HG03045 (cell line): ENCODE measurements around the gene CLCF1.

Source experiments
- ATAC-seq: cut with Tn5 transposase; IDR thresholded peaks from one replicate; pipeline ENCODE4 v1.9.1; 2021; ENCODE audit warnings: mild to moderate bottlenecking, moderate library complexity; ENCODE audit not compliant: unreplicated experiment

The CLCF1 gene

GRCh38 chr11:67372993-67373647 lies at the start of gene CLCF1:
Gene CLCF1, minus strand, starts transcription at chr11:67373598. Its CDS starts 59 bp downstream, at chr11:67373539.
- no peak for ATAC-seq

GRCh38 chr11:67422891-67423290 lies 49.5 kb upstream of the CLCF1 start:
- ATAC-seq: no peak

DNA sequence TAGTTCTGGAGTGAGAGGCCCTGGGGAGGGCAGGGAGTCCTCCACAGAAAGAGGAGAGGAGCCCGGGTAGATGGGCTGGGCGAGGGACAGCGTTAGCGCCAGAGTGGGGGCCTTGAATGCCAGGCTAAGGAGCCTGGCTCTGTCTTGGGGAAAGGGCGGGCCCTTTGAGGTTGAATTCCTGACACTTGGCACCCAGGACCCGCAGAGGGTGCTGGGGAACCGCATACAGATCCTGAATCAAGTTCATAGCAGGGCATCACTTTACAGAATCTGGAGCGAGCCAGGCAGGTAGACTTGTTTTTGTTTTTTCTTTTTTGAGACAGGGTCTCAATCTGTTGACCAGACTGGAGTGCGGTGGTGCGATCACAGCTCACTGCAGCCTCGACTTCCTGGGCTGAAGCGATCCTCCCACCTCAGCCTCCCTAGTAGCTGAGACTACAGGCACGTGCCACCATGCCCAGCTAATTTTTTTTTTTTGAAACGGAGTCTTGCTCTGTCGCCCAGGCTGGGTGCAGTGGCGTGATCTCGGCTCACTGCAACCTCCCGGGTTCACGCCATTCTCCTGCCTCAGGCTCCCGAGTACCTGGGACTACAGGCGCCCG lies 48.1 kb upstream of the CLCF1 start:
- no peak for ATAC-seq

- ATAC-seq: peak; percentile 82
Measured at GRCh38 chr11:67420646-67421429, 47.4 kb upstream of the CLCF1 start.

DNA sequence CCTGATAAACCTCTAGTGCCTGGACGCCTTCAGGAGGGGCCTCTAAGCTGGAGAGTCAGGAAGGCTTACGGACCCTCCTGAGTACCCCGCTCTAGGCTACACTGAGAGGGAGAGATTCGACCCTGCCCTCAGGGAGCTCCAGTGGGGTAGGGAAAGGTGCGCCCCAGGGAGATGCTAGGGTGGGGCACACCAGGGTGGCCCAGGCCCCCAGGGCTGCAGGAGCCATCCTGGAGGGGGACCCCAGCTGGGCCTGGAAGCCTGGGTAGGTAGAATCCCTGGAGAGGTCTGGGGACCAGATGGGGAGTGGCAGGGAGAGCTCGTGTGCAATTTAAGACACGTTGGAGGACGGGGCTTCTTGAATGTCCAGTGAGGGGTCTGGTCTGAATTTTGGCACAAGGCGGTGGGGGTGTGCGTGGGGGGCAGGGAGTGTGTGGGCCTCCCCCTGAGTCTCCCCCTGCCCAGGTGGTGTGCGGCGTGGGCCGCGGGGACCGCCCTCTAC lies 46.8 kb upstream of the CLCF1 start:
- ATAC-seq: no peak

GRCh38 chr11:67419325-67420049 lies 46.1 kb upstream of the CLCF1 start:
- no peak for ATAC-seq

DNA sequence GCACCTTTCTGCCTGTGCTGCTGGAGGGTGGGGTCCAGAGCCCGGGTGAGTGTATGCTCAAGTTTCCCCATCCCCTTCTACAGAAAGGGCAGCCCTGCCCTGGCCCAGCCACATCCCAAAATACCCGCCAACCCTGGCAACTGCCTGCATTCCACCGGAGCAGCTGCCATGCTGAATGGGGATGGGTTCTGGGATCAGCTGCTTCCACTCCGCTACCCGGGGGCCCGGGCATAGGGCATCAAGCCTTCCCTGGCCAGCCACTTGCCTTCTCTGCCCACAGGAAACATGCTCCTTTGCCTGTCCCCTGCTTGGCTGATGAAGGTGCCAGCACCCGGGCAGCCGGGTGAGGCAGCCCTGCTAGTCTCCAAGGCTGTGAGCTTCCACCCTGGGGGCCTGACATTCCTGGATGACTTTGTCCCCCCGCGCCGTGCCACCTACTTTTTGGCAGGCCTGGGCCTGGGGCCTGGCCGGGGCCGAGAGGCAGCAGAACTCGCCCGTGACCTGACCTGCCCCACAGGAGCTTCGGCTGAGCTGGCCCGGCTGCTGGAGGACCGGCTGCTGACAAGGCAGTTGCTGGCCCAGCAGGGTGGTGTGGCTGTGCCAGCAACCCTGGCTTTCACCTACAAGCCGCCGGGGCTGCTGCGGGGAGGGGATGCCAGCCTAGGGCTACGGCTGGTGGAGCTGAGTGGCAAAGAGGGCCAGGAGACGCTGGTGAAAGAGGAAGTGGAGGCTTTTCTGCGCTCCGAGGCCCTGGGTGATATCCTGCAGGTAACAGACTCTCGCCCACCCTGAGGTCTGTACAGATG lies 45.3 kb upstream of the CLCF1 start:
- ATAC-seq: no peak

DNA sequence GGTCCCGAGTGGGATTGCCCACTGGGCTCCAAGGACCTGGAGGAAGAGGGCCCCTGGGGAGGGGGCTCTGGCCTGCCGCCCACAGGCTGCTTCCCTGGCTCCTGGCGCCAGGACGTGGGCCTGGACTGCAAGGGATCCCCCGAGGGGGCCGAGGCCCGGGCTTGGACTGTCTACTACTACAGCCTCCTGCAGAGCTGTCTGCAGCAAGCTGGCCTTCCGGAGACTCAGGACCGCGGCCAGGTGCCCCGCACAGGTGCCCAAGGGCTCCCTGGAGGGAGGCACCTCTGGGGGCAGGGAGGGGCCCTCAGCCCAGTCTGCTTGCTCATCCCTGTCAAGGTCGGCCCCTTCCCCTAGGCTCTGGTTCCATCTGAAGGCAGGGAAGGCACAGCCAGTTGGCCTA lies 44.0 kb upstream of the CLCF1 start:
- no peak for ATAC-seq

DNA sequence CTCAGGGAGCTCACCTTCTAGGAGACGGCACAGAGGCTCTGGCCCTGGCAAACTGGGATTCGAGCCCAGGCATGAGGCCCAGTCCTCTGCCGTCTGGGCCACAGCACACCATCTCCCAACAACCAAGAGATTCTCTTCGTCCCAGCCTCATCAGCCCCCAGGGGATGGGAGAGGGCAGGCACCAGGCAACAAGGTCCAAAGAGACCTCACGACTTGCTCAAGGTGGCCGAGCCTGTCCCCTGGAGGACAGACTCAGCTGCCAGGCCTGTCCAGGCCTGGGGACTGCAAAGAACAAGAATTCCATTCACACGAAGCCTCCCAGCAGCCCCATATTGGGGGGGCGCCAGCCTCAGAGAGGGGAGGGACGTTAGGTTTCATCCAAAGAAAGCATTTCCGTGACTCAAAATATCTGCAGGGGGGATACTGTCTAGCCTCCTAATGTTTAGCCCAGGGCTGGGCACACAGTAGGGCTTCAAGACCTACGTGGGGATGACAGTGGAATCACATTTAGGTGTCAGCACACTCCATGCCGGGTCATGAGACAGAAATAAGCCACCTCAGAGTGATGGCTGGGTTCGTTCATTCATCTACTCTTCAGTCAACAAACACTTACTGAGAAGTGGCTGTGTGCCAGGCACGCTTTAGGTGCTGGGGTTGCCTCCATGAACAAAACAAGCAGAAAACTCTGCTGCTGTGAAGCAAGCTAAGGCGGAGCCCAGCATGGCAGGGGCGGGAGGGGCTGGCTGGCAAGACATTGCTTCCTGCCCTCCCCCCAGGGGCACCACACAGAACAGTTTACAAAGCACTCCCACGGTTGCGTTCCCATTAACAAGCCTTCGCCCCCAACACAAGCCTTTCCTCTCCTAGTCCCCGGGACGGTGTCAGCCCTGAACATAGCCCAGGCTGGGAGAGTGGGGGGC lies 43.3 kb upstream of the CLCF1 start:
- no peak for ATAC-seq

GRCh38 chr11:67415501-67416304 lies 42.3 kb upstream of the CLCF1 start, which contains the start of gene CARNS1:
Gene CARNS1, plus strand, starts transcription at chr11:67415678. Its CDS starts 522 bp downstream, at chr11:67416200.
- ATAC-seq: no peak

DNA sequence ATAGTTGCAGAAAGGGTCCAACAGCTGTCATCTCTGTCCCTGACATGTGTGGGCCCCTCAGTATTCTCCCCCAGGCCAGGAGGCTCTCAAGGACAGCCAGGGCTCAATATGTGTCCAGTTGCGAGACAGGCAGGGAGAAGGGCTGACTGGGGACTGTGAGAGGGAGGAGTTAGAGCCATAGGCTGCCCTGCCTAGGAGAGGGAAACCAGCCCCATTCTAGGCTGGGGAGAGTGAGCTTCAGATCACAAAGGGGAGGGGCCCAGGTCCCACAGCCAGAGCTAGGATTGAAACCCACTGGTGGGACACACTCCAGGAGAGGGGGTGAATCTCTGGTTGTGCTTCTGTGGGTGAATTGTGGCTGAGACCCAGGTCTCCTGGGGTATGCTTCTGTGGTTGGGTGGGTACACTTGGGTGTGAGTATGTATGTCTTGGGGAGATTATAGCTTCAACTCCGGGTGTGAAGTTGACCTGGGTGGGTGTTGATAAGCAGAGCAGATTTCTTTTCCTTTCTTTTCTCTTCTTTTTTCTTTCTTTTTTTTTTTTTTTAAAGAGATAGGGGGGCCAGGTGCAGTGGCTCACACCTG lies 40.0 kb upstream of the CLCF1 start:
- no peak for ATAC-seq

GRCh38 chr11:67412495-67413179 lies 39.2 kb upstream of the CLCF1 start:
- ATAC-seq: no peak

DNA sequence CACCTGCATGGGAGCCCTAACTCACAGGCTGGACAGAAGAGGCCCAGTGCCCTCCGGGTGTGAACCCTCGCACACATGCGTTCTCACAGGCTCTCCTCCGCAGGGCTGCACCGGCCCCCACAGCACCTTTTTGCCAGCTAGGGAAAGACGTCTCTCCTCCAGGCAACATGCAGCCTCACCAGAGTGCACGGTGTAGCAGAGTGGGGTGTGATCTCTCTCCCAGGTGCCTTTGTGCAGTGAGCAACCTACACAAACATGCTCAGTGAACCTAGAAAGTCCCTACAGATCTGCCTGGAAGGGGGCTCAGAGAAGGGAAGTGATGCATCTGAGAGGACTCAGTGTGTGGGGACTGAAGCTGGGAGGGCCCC lies 38.4 kb upstream of the CLCF1 start:
- ATAC-seq: no peak

GRCh38 chr11:67410984-67411784 lies 37.8 kb upstream of the CLCF1 start:
- no peak for ATAC-seq

- no peak for ATAC-seq
Measured at GRCh38 chr11:67410369-67410831, 37.0 kb upstream of the CLCF1 start.

- ATAC-seq: no peak
Measured at GRCh38 chr11:67409781-67410368, 36.5 kb upstream of the CLCF1 start.
